Activated naive CD8-positive, alpha-beta T cell treated with anti-CD3 and anti-CD28 coated beads, Interleukin-2, amount 50 U/mL, for 24 hours (primary cell): ENCODE results near the gene PNPLA8.
"Not testable (repeated sequence)": the region's sequence is repeated elsewhere in the genome, so short reads cannot be mapped to it uniquely, and the experiment has no call there.

ENCODE experiments used
- ATAC-seq: fragments of 150-1000 bp; cut with Tn5 transposase; one replicate; pipeline ENCODE4 v1.10.0; 2021
- DNase-seq: peaks from one replicate; pipeline ENCODE4 v3.0.0; 2021
- H3K27ac Mint-ChIP-seq: one replicate; pipeline ENCODE4 v1.8.0; 2021; ENCODE audit warnings: mild to moderate bottlenecking, mixed read lengths
- H3K27me3 Mint-ChIP-seq: one replicate; pipeline ENCODE4 v1.8.0; 2021; ENCODE audit warnings: mixed read lengths
- H3K36me3 Mint-ChIP-seq: one replicate; pipeline ENCODE4 v1.8.0; 2021; ENCODE audit warnings: low read depth, mixed read lengths
- H3K4me1 Mint-ChIP-seq: one replicate; pipeline ENCODE4 v1.8.0; 2021; ENCODE audit warnings: mixed read lengths
- H3K4me3 Mint-ChIP-seq: one replicate; pipeline ENCODE4 v1.8.0; 2021; ENCODE audit warnings: mild to moderate bottlenecking, moderate library complexity, mixed read lengths
- H3K9me3 Mint-ChIP-seq: one replicate; pipeline ENCODE4 v1.8.0; 2021; ENCODE audit warnings: mixed read lengths

Gene PNPLA8, protein sequence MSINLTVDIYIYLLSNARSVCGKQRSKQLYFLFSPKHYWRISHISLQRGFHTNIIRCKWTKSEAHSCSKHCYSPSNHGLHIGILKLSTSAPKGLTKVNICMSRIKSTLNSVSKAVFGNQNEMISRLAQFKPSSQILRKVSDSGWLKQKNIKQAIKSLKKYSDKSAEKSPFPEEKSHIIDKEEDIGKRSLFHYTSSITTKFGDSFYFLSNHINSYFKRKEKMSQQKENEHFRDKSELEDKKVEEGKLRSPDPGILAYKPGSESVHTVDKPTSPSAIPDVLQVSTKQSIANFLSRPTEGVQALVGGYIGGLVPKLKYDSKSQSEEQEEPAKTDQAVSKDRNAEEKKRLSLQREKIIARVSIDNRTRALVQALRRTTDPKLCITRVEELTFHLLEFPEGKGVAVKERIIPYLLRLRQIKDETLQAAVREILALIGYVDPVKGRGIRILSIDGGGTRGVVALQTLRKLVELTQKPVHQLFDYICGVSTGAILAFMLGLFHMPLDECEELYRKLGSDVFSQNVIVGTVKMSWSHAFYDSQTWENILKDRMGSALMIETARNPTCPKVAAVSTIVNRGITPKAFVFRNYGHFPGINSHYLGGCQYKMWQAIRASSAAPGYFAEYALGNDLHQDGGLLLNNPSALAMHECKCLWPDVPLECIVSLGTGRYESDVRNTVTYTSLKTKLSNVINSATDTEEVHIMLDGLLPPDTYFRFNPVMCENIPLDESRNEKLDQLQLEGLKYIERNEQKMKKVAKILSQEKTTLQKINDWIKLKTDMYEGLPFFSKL

GRCh38 chr7:108525985-108526767 is at the start of gene PNPLA8:
TSS of gene PNPLA8 (minus strand) at chr7:108526135. CDS start at chr7:108515491, 10,644 bp downstream.
- H3K27me3 Mint-ChIP-seq, result no peaks in the 10 kb centered on the region

GRCh38 chr7:108575156-108575555 is 49.2 kb upstream of the PNPLA8 start:
- Mint-ChIP-seq H3K36me3 (peaks cover 56% of the 10 kb centered on the region), H3K4me1 (peaks cover 36% of the 10 kb centered on the region), H3K27me3 (no peaks in the 10 kb centered on the region), H3K9me3 (no peaks in the 10 kb centered on the region), H3K4me3 (no peak overlapping the region), H3K27ac (no peak overlapping the region)
- DNase-seq (no peak), ATAC-seq (no peak)

More at GRCh38 chr7:108525985-108526767, at the start of gene PNPLA8:
- no peaks in the 10 kb centered on the region for H3K9me3 Mint-ChIP-seq
- peaks cover 50% of the 10 kb centered on the region for H3K4me1 Mint-ChIP-seq
- peak; percentile 100 for DNase-seq
- H3K36me3 Mint-ChIP-seq, result peaks cover 3% of the 10 kb centered on the region
- peak; percentile 94 for ATAC-seq
- H3K27ac Mint-ChIP-seq, result peak within 1 kb of the TSS; percentile 98
- peak within 1 kb of the TSS; percentile 93 for H3K4me3 Mint-ChIP-seq

GRCh38 chr7:108572480-108572879 is 46.5 kb upstream of the PNPLA8 start:
- Mint-ChIP-seq H3K36me3 (peaks cover 56% of the 10 kb centered on the region), H3K27me3 (peaks cover 2% of the 10 kb centered on the region), H3K4me1 (peaks cover 54% of the 10 kb centered on the region), H3K4me3 (no peak overlapping the region), H3K27ac (no peak overlapping the region), H3K9me3 (no peaks in the 10 kb centered on the region)
- ATAC-seq (no peak), DNase-seq (no peak)

GRCh38 chr7:108570146-108570755 is 44.3 kb upstream of the PNPLA8 start:
- H3K36me3 Mint-ChIP-seq, result peaks cover 54% of the 10 kb centered on the region
- DNase-seq (peak; percentile 31), ATAC-seq (peak; percentile 5)

DNA sequence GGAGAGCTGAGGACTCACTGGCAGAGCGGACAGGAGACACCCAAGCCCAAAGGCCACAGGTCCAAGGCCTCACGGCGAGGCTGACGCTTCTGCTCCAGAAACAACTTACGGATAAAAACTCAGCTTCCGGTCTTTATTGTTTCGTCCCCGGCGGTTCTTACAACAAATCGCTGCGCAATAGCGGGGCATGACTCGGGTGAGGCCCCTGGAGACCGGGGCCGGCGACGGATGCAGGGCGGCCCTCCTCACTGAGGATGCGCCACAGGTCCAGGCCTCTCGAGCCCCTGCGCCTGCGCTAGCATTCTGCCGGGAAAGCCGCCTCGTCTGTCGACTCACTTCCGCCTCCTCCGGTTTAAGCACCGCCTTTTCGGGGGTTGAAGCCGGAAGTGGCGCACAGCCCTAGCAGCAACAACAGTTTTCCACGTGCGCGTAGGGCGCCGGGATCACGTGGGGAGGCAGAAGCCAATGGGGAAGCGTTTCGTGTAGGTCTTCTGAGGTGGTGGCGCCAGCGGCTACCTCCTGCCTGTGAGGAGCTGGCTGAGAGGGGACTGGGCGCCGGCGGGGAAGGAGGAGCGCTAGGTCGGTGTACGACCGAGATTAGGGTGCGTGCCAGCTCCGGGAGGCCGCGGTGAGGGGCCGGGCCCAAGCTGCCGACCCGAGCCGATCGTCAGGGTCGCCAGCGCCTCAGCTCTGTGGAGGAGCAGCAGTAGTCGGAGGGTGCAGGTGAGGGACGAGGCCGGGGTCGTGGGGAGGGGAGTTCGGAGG is 43.6 kb upstream of the PNPLA8 start, which contains the start of the genes DNAJB9 and THAP5:
DNAJB9 (plus strand) TSS at position 494 of the 765 bp plus-strand sequence. CDS start 1,853 bp downstream, outside the sequence.
THAP5 (minus strand) TSS at position 326 of the 765 bp plus-strand sequence; CDS start at position 189, 137 bp downstream.
- peaks cover 53% of the 10 kb centered on the region for H3K36me3 Mint-ChIP-seq
- H3K27me3 Mint-ChIP-seq, result peaks cover 2% of the 10 kb centered on the region
- H3K4me3 Mint-ChIP-seq, result peak within 1 kb of the TSS; percentile 98
- H3K9me3 Mint-ChIP-seq, result peaks cover 6% of the 10 kb centered on the region
- H3K4me1 Mint-ChIP-seq, result peaks cover 62% of the 10 kb centered on the region
- DNase-seq (peak; percentile 98), ATAC-seq (peak; percentile 94)
- H3K27ac Mint-ChIP-seq, result peak within 1 kb of the TSS; percentile 99

More at GRCh38 chr7:108570146-108570755, 44.3 kb upstream of the PNPLA8 start:
- Mint-ChIP-seq H3K4me3 (peak overlapping the region; percentile 98), H3K4me1 (peaks cover 62% of the 10 kb centered on the region), H3K27ac (peak overlapping the region; percentile 99), H3K27me3 (peaks cover 2% of the 10 kb centered on the region), H3K9me3 (peaks cover 6% of the 10 kb centered on the region)

DNA sequence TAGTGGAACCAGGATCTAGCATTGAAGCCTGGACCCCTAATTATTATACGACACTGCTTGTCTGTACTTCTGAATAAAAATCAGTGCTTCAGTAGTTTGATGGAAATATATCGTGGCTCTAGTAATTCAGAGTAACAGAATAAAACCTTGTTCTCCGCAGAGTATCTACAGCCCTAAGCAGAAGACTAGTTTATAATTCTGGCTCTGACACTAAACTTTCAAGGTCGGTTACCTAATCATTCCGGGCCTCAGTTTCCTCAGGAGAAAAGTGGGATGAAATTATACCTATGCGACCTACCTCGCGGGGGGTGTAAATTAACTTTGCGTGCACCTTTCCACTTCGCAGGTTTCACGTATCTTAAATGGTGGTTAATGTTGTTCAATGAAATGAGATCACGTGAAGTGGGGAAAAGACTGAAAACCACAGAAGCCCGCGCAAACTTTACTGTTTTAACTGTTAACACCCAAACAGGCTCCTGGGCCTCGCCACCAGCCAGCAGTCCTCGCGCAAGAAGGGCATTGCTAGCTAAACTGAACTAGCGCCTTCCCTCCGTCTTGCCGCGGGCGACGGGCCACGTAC is 43.0 kb upstream of the PNPLA8 start:
- peaks cover 2% of the 10 kb centered on the region for H3K27me3 Mint-ChIP-seq
- ATAC-seq, result no peak
- H3K4me3 Mint-ChIP-seq, result peak overlapping the region; percentile 98
- H3K9me3 Mint-ChIP-seq, result peaks cover 6% of the 10 kb centered on the region
- peaks cover 57% of the 10 kb centered on the region for H3K36me3 Mint-ChIP-seq
- no peak for DNase-seq
- peak overlapping the region; percentile 99 for H3K27ac Mint-ChIP-seq
- peaks cover 59% of the 10 kb centered on the region for H3K4me1 Mint-ChIP-seq

- Mint-ChIP-seq H3K27me3 (peaks cover 2% of the 10 kb centered on the region), H3K4me1 (peaks cover 36% of the 10 kb centered on the region), H3K27ac (no peak overlapping the region), H3K9me3 (peaks cover 6% of the 10 kb centered on the region), H3K36me3 (peaks cover 51% of the 10 kb centered on the region), H3K4me3 (no peak overlapping the region)
- no peak for ATAC-seq
- no peak for DNase-seq
These were observed 40.1 kb upstream of the PNPLA8 start for GRCh38 chr7:108565987-108566386.

- ATAC-seq, result no peak
- H3K27me3 Mint-ChIP-seq, result no peaks in the 10 kb centered on the region
- no peak for DNase-seq
- H3K4me1 Mint-ChIP-seq, result peaks cover 6% of the 10 kb centered on the region
- H3K9me3 Mint-ChIP-seq, result peaks cover 20% of the 10 kb centered on the region
- no peak overlapping the region for H3K4me3 Mint-ChIP-seq
- peaks cover 43% of the 10 kb centered on the region for H3K36me3 Mint-ChIP-seq
- H3K27ac Mint-ChIP-seq, result no peak overlapping the region
These were observed 35.2 kb upstream of the PNPLA8 start for GRCh38 chr7:108561047-108561619.

GRCh38 chr7:108559253-108559652 is 33.3 kb upstream of the PNPLA8 start:
- Mint-ChIP-seq H3K4me3 (no peak overlapping the region), H3K4me1 (peaks cover 2% of the 10 kb centered on the region), H3K9me3 (peaks cover 17% of the 10 kb centered on the region), H3K36me3 (peaks cover 28% of the 10 kb centered on the region), H3K27ac (no peak overlapping the region), H3K27me3 (no peaks in the 10 kb centered on the region)
- no peak for DNase-seq
- ATAC-seq, result no peak

DNA sequence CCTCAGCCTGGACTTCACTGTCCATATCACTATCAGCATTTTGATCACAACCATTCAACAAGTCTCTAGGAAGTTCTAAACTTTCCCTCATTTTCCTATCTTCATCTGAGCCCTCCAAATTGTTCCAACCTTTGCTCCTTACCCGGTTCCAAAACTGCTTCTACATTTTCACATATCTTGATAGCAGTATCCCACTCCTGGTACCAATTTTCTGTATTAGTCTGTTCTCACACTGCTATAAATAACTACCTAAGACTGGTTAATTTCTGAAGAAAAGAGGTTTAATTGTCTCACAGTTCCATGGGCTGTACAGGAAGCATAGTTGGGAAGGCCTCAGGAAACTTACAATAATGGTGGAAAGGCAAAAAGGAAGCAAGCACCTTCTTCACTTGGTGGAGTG is 31.7 kb upstream of the PNPLA8 start:
- ATAC-seq (no peak), DNase-seq (no peak)
- no peak overlapping the region for H3K4me3 Mint-ChIP-seq
- no peaks in the 10 kb centered on the region for H3K27me3 Mint-ChIP-seq
- H3K9me3 Mint-ChIP-seq, result peaks cover 17% of the 10 kb centered on the region
- no peak overlapping the region for H3K27ac Mint-ChIP-seq
- peaks cover 2% of the 10 kb centered on the region for H3K4me1 Mint-ChIP-seq
- peaks cover 20% of the 10 kb centered on the region for H3K36me3 Mint-ChIP-seq

- Mint-ChIP-seq H3K9me3 (peaks cover 17% of the 10 kb centered on the region), H3K36me3 (peaks cover 17% of the 10 kb centered on the region), H3K4me3 (no peak overlapping the region), H3K27ac (no peak overlapping the region), H3K4me1 (peaks cover 2% of the 10 kb centered on the region), H3K27me3 (no peaks in the 10 kb centered on the region)
- no peak for ATAC-seq
- no peak for DNase-seq
These were observed 31.3 kb upstream of the PNPLA8 start for GRCh38 chr7:108557191-108557590.

GRCh38 chr7:108556665-108557064 is 30.7 kb upstream of the PNPLA8 start:
- not testable (repeated sequence) for H3K4me3 Mint-ChIP-seq, H3K4me1 Mint-ChIP-seq, DNase-seq, H3K27ac Mint-ChIP-seq, ATAC-seq, H3K27me3 Mint-ChIP-seq
- H3K36me3 Mint-ChIP-seq, result peaks cover 16% of the 10 kb centered on the region
- peaks cover 17% of the 10 kb centered on the region for H3K9me3 Mint-ChIP-seq
